Measurements from ENCODE around the gene CACNA2D3.
"Not testable (repeated sequence)": the region's sequence is repeated elsewhere in the genome, so short reads cannot be mapped to it uniquely, and the experiment has no call there.

The CACNA2D3 gene

GRCh38 chr3:54631516-54632325, 509.4 kb downstream of the CACNA2D3 start:
- no peak for DNase-seq (ENCODE audit: low spot score)

- no peak for DNase-seq (ENCODE audit: low spot score)
These were observed 509.9 kb downstream of the CACNA2D3 start for GRCh38 chr3:54632326-54632665.

- DNase-seq (ENCODE audit: low spot score), result no peak
These were observed 510.5 kb downstream of the CACNA2D3 start for GRCh38 chr3:54632834-54633233.

GRCh38 chr3:54633444-54634121, 511.2 kb downstream of the CACNA2D3 start:
- no peak for DNase-seq (ENCODE audit: low spot score)

- no peak for DNase-seq (ENCODE audit: low spot score)
These were observed 511.7 kb downstream of the CACNA2D3 start for GRCh38 chr3:54634122-54634469.

- DNase-seq (ENCODE audit: low spot score), result not testable (repeated sequence)
These were observed 517.5 kb downstream of the CACNA2D3 start for GRCh38 chr3:54639790-54640372.

- no peak for DNase-seq (ENCODE audit: low spot score)
These were observed 519.1 kb downstream of the CACNA2D3 start for GRCh38 chr3:54641226-54642014.

- no peak for DNase-seq (ENCODE audit: low spot score)
These were observed 519.8 kb downstream of the CACNA2D3 start for GRCh38 chr3:54642147-54642546.

- DNase-seq (ENCODE audit: low spot score), result no peak
These were observed 525.4 kb downstream of the CACNA2D3 start for GRCh38 chr3:54647721-54648120.

GRCh38 chr3:54649551-54649950, 527.2 kb downstream of the CACNA2D3 start:
- DNase-seq (ENCODE audit: low spot score), result no peak

- no peak for DNase-seq (ENCODE audit: low spot score)
These were observed 531.3 kb downstream of the CACNA2D3 start for GRCh38 chr3:54653456-54654195.

GRCh38 chr3:54654776-54655175, 532.4 kb downstream of the CACNA2D3 start:
- DNase-seq (ENCODE audit: low spot score), result no peak

GRCh38 chr3:54659347-54659746, 537.0 kb downstream of the CACNA2D3 start:
- no peak for DNase-seq (ENCODE audit: low spot score)

- DNase-seq (ENCODE audit: low spot score), result no peak
These were observed 538.4 kb downstream of the CACNA2D3 start for GRCh38 chr3:54660714-54661132.

GRCh38 chr3:54661151-54661550, 538.8 kb downstream of the CACNA2D3 start:
- DNase-seq (ENCODE audit: low spot score), result no peak

- no peak for DNase-seq (ENCODE audit: low spot score)
These were observed 541.2 kb downstream of the CACNA2D3 start for GRCh38 chr3:54663501-54664011.

GRCh38 chr3:54665016-54665600, 542.8 kb downstream of the CACNA2D3 start:
- DNase-seq (ENCODE audit: low spot score), result no peak

- DNase-seq (ENCODE audit: low spot score), result no peak
These were observed 545.9 kb downstream of the CACNA2D3 start for GRCh38 chr3:54668236-54668635.

GRCh38 chr3:54670201-54671000, 548.0 kb downstream of the CACNA2D3 start:
- DNase-seq (ENCODE audit: low spot score), result no peak

- DNase-seq (ENCODE audit: low spot score), result no peak
These were observed 549.2 kb downstream of the CACNA2D3 start for GRCh38 chr3:54671511-54671910.
